GM10248 (cell line): Measurements from ENCODE around the gene LAMB4.

ENCODE experiments used
- CTCF ChIA-PET: fragments of 300-600 bp; sonication (Branson Sonifier 250); formaldehyde crosslinking; extraction: SDS; loops from one replicate; lab custom pipeline; 2021; ENCODE audit warnings: antibody characterized with exemption; lab: Yijun Ruan, JAX
- POLR2A ChIA-PET: fragments of 350-650 bp; sonication (Branson Sonifier 250); formaldehyde crosslinking; extraction: SDS; loops from one replicate; lab custom pipeline; 2020; ENCODE audit warnings: antibody characterized with exemption; lab: Yijun Ruan, JAX
- DNase-seq: peaks from one replicate; pipeline ENCODE4 v3.0.0; 2012; ENCODE audit errors: extremely low spot score
- TF ChIP-seq, protein P1 (sequence below): IDR thresholded peaks from 2 replicates; pipeline ENCODE4 v1.5.1; 2012; ENCODE audit warnings: mild to moderate bottlenecking, low read depth; ENCODE audit errors: extremely low read depth, missing control alignments, control extremely low read depth

The LAMB4 gene

DNA sequence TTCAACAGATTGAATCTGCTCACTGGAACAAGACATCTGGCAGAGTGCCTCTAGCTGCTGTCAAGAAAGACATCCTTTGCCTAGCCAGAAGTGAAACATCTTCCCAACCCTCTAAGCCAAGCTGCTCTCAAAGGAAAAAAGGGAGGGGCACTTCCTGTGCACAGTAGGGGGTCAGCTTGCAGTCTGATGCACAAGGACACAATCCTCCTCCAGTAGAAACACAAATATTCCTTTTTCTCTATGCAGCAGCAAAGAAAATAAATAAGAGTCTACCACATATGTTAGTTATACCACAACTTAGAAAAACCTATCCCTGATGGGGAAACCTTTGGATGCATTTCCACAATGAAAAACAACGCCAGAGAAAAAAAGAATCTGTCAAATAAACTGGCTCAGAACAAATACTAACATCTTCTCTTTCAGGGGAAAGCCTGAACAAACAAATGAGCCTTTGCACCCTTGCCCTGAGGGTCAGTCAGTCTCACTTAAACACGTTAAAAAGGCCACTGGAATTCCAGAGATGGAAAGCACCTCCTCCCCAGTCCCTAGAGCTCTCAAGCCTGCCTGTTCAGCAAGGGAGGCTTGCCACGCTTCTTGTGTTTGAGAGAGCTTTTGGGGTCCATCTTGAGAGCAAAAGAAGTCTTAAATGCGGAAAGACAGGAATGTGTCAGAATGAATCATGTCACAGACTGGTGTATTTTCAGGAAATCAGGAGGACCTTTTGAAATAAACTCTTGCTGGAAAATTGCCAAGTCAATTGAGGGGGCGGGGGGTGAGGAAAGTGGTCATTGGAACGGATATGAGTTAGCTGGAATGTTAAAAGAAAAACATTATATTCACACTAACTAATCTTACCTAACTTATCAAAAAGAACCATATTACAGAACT, 134.7 kb downstream of the LAMB4 start:
- CTCF ChIA-PET = interaction anchor here (1.4 kb wide), 1 partner anchor 9 kb away, joined by 3 read pairs; no protein-coding TSS in a partner anchor
- no peak for DNase-seq
- TF ChIP-seq, protein P1, sequence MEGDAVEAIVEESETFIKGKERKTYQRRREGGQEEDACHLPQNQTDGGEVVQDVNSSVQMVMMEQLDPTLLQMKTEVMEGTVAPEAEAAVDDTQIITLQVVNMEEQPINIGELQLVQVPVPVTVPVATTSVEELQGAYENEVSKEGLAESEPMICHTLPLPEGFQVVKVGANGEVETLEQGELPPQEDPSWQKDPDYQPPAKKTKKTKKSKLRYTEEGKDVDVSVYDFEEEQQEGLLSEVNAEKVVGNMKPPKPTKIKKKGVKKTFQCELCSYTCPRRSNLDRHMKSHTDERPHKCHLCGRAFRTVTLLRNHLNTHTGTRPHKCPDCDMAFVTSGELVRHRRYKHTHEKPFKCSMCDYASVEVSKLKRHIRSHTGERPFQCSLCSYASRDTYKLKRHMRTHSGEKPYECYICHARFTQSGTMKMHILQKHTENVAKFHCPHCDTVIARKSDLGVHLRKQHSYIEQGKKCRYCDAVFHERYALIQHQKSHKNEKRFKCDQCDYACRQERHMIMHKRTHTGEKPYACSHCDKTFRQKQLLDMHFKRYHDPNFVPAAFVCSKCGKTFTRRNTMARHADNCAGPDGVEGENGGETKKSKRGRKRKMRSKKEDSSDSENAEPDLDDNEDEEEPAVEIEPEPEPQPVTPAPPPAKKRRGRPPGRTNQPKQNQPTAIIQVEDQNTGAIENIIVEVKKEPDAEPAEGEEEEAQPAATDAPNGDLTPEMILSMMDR = no peak
- POLR2A ChIA-PET = no interaction called here

DNA sequence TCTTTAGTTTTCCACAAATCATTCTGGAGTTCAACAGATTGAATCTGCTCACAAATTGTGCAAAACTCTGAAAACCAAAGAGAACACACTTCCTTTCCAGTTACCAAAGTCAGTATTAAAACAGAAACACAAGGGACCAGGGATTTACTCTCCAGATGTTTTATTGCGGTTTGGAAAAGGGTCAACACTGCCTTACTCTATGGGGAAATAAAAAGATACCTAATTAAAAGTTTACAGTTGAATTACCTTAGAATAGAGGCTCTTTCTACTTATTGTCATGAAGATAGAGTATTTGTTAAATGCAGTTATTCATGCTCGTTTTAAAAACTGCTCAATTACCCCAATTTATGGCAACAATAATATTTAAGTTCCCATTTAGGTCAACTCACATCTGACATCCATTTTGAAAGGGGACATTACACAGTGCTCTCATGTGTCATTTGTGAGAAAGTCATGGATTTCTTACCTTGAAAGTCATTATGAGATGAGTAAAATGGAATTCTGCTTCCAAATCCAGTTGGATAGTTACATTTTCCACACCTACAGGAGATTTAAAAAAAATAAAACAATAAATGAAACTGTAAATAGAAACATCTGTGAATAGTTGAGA, 135.6 kb downstream of the LAMB4 start:
- ChIA-PET POLR2A (no interaction called here), CTCF (no interaction called here)
- TF ChIP-seq, protein P1 = no peak
- no peak for DNase-seq

DNA sequence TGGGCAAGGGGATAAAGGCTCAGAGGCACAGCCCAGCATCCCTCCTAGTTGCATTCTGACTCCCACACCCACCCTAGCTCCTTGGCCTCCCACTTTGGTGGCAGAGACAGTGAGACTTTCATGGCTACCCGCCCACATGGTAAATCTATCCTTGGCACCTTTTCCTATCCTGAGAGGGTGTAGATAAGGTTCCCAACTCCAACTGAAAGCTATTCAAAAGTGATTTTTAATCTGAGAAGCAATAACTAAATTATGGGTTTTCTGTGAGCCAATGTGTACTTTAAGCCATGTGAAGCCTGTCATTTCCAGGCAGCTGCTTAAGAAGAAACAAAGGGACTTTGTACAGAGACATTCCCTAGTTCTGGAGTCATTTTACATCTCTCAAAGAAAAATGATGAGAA, 136.3 kb downstream of the LAMB4 start:
- CTCF ChIA-PET = no interaction called here
- POLR2A ChIA-PET = no interaction called here
- no peak for DNase-seq
- TF ChIP-seq, protein P1 = no peak

DNA sequence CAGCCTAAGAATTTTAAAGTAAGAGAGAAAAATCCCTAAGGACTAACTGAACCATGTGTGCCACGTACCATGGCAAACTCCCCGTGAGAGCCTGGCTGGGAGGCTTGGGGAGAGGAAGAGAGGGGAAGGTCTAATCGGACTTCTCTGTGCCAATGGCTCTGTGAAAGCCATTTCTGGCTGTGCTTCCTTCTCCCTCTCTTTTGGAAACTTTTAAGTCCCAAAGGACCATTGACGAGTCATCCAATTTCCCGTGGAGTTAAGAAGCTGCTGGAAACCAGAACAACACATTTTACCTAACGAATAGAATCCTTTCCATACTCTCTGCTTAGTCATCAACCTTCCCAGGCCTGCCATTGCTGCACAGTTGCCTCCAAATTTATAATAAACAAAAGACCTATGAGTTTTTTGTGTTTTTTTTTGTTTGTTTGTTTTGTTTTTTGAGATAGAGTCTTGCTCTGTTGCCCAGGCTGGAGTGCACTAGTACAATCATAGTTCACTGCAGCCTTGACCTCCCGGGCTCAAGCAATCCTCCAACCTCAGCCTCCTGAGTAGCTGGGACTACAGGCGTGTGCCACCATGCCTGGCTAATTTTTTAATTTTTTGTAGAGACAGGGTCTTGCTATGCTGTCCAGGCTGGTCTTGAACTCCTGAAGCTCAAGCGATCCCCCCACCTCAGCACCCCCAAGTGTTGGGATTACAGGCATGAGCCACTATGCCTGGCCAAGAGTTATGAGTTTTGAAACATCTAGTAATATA, 140.4 kb downstream of the LAMB4 start:
- CTCF ChIA-PET = interaction anchor here (1.1 kb wide), 1 partner anchor 13 kb away, joined by 3 read pairs; the partner anchor contains the start of gene LAMB1
- POLR2A ChIA-PET = no interaction called here
- DNase-seq = no peak

DNA sequence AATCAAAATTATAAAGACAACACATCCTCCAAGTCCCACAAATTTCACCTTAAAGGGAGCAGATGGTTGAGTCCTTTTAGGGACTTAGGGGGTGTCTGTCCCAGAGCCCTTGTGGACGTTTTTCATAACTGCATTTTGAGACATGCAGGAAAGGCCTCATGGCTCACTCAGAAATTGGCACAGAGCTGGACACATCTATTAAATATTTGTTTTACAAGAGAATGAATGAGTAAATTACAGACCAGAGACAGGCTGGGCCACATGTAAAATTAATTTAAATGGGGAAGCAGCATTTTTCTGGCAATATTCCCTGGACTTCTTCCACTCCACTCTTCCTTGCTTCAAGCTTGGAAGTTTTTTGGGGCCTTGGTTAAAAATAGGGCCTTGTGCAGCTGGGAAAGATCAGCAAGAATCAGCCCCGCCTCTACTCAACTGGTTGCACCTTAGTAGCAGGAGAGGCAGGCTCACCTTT, 147.2 kb downstream of the LAMB4 start:
- POLR2A ChIA-PET = interaction anchor here (0.5 kb wide), 1 partner anchor 42 kb away, joined by 4 read pairs; no protein-coding TSS in a partner anchor
- DNase-seq = no peak
- TF ChIP-seq, protein P1 = no peak
- CTCF ChIA-PET = interaction anchor here (2.2 kb wide), 1 partner anchor 108 kb away, joined by 4 read pairs; no protein-coding TSS in a partner anchor

More for the DNA sequence above, 140.4 kb downstream of the LAMB4 start:
- TF ChIP-seq, protein P1 = no peak
